ENCODE measurements around the gene ATF7.

GRCh38 chr12:53643232-53643979, 17.2 kb upstream of the ATF7 start:
- TF ChIP-seq POLR2AphosphoS5 (IDR thresholded peaks at IDR 0.05; ENCODE audit: low read depth, low read length) = no peak
- TF ChIP-seq TAF1 (IDR thresholded peaks at IDR 0.05; ENCODE audit: low read depth, low read length) = no peak
- TF ChIP-seq POLR2A (IDR thresholded peaks at IDR 0.05; ENCODE audit: low read depth, low read length) = no peak
- TF ChIP-seq PAX5 (IDR thresholded peaks at IDR 0.05; ENCODE audit: insufficient read depth, low read length, severe bottlenecking) = no peak
- TF ChIP-seq SPI1 (IDR thresholded peaks at IDR 0.05; ENCODE audit: low read depth, low read length) = no peak
